Measurements from ENCODE around the gene PIP4K2A. TPM values are rescaled to one million over a fixed set of nuclear protein-coding genes. Genes with fewer than 3 reads are reported as not detected.

The PIP4K2A gene
- total and polyA plus RNA-seq, 5 experiments from 2014 or later = 54.3 to 169 (median 77.5) TPM

GRCh38 chr10:22658745-22659410, 55.5 kb downstream of the PIP4K2A start:
- peaks cover 0 to 1% (median 0%) of the 10 kb centered on the region in 9 donors for H3K9me3 Mint-ChIP-seq
- H3K27ac Mint-ChIP-seq = peak overlapping the region; percentile 73 to 98 (median 96)
- no peak for ATAC-seq
- H3K4me3 Mint-ChIP-seq = peak overlapping the region in 9 of 10 donors; percentile 11 to 82 (median 65)
- H3K4me1 Mint-ChIP-seq = peaks cover 45 to 98% (median 94%) of the 10 kb centered on the region in 4 donors
- peaks cover 0 to 2% (median 0%) of the 10 kb centered on the region in 3 donors for H3K36me3 Mint-ChIP-seq
- POLR2A ChIA-PET = interaction anchor here (1.4 to 9.2 kb wide), 6 partner anchors 9 to 55 kb away, joined by 3 to 98 read pairs (median 10); partner anchors contain the start of gene PIP4K2A
- DNase-seq = no peak
- no peaks in the 10 kb centered on the region for H3K27me3 Mint-ChIP-seq

- Mint-ChIP-seq H3K27me3 (no peaks in the 10 kb centered on the region), H3K27ac (peak overlapping the region; percentile 85 to 98 (median 96)), H3K9me3 (peaks cover 0 to 1% (median 0%) of the 10 kb centered on the region in 9 donors), H3K36me3 (peaks cover 0 to 6% (median 1%) of the 10 kb centered on the region in 3 donors), H3K4me3 (peak overlapping the region; percentile 46 to 84 (median 70)), H3K4me1 (peaks cover 49 to 99% (median 95%) of the 10 kb centered on the region in 4 donors)
- ATAC-seq = no peak
- no peak for DNase-seq
- POLR2A ChIA-PET = interaction anchor here (1.3 to 9.2 kb wide), 7 partner anchors 8 to 56 kb away, joined by 3 to 98 read pairs (median 9); partner anchors contain the start of gene PIP4K2A
These were observed 56.7 kb downstream of the PIP4K2A start for GRCh38 chr10:22657566-22658225.

GRCh38 chr10:22657024-22657423, 57.4 kb downstream of the PIP4K2A start:
- H3K27me3 Mint-ChIP-seq = no peaks in the 10 kb centered on the region
- DNase-seq (no peak), ATAC-seq (no peak)
- peak overlapping the region; percentile 85 to 98 (median 96) for H3K27ac Mint-ChIP-seq
- peaks cover 0 to 1% (median 0%) of the 10 kb centered on the region in 9 donors for H3K9me3 Mint-ChIP-seq
- peaks cover 47 to 99% (median 95%) of the 10 kb centered on the region in 4 donors for H3K4me1 Mint-ChIP-seq
- POLR2A ChIA-PET = interaction anchor here (1.0 to 9.2 kb wide), 5 partner anchors 12 to 57 kb away, joined by 3 to 98 read pairs (median 9); partner anchors contain the start of gene PIP4K2A
- peak overlapping the region; percentile 48 to 84 (median 72) for H3K4me3 Mint-ChIP-seq
- peaks cover 0 to 7% (median 2%) of the 10 kb centered on the region in 3 donors for H3K36me3 Mint-ChIP-seq

- POLR2A ChIA-PET = interaction anchor here (1.1 to 9.2 kb wide), 10 partner anchors 10 to 219 kb away, joined by 3 to 98 read pairs (median 8); partner anchors contain the start of gene PIP4K2A
- Mint-ChIP-seq H3K4me1 (peaks cover 50 to 99% (median 96%) of the 10 kb centered on the region in 4 donors), H3K27me3 (no peaks in the 10 kb centered on the region), H3K27ac (peak overlapping the region; percentile 92 to 98 (median 96)), H3K4me3 (peak overlapping the region; percentile 63 to 84 (median 80)), H3K9me3 (peaks cover 0 to 1% (median 0%) of the 10 kb centered on the region in 9 donors), H3K36me3 (peaks cover 0 to 7% (median 6%) of the 10 kb centered on the region in 3 donors)
- DNase-seq = no peak
- no peak for ATAC-seq
These were observed 58.3 kb downstream of the PIP4K2A start for GRCh38 chr10:22656036-22656435.

GRCh38 chr10:22655312-22655981, 58.9 kb downstream of the PIP4K2A start:
- H3K4me3 Mint-ChIP-seq = peak overlapping the region; percentile 63 to 84 (median 80)
- peaks cover 0 to 1% (median 0%) of the 10 kb centered on the region in 9 donors for H3K9me3 Mint-ChIP-seq
- H3K36me3 Mint-ChIP-seq = peaks cover 0 to 8% (median 7%) of the 10 kb centered on the region in 3 donors
- H3K27ac Mint-ChIP-seq = peak overlapping the region; percentile 92 to 98 (median 96)
- ATAC-seq (peak; percentile 83 to 85), DNase-seq (peak in 9 of 10 donors; percentile 35 to 90 (median 75))
- peaks cover 48 to 99% (median 96%) of the 10 kb centered on the region in 4 donors for H3K4me1 Mint-ChIP-seq
- POLR2A ChIA-PET = interaction anchor here (0.5 to 9.2 kb wide), 15 partner anchors 9 to 219 kb away, joined by 3 to 98 read pairs (median 5); partner anchors contain the start of gene PIP4K2A
- no peaks in the 10 kb centered on the region for H3K27me3 Mint-ChIP-seq

- Mint-ChIP-seq H3K36me3 (peaks cover 0 to 8% (median 6%) of the 10 kb centered on the region in 3 donors), H3K9me3 (peaks cover 0 to 1% (median 0%) of the 10 kb centered on the region in 9 donors), H3K27me3 (no peaks in the 10 kb centered on the region), H3K4me1 (peaks cover 54 to 100% (median 96%) of the 10 kb centered on the region in 4 donors), H3K4me3 (peak overlapping the region; percentile 66 to 88 (median 77)), H3K27ac (peak overlapping the region; percentile 92 to 98 (median 96))
- POLR2A ChIA-PET = interaction anchor here (0.7 to 9.2 kb wide), 5 partner anchors 9 to 52 kb away, joined by 3 to 98 read pairs (median 4); no protein-coding TSS in a partner anchor
- DNase-seq (peak in 6 of 10 donors; percentile 20 to 55 (median 36)), ATAC-seq (peak; percentile 22 to 31)
These were observed 61.3 kb downstream of the PIP4K2A start for GRCh38 chr10:22652988-22653481.

GRCh38 chr10:22651276-22651980, 63.0 kb downstream of the PIP4K2A start:
- ATAC-seq (no peak), DNase-seq (peak in 3 of 10 donors; percentile 22 to 36 (median 29))
- no peaks in the 10 kb centered on the region for H3K27me3 Mint-ChIP-seq
- peaks cover 0 to 8% (median 6%) of the 10 kb centered on the region in 3 donors for H3K36me3 Mint-ChIP-seq
- H3K4me1 Mint-ChIP-seq = peaks cover 57 to 100% (median 96%) of the 10 kb centered on the region in 4 donors
- peak overlapping the region; percentile 52 to 88 (median 74) for H3K4me3 Mint-ChIP-seq
- POLR2A ChIA-PET = interaction anchor here (0.7 to 3.8 kb wide), 10 partner anchors 10 to 334 kb away, joined by 3 to 19 read pairs (median 4); partner anchors contain the start of gene PIP4K2A
- peak overlapping the region; percentile 92 to 98 (median 96) for H3K27ac Mint-ChIP-seq
- H3K9me3 Mint-ChIP-seq = no peaks in the 10 kb centered on the region

GRCh38 chr10:22649994-22650393, 64.4 kb downstream of the PIP4K2A start:
- peaks cover 55 to 96% (median 91%) of the 10 kb centered on the region in 4 donors for H3K4me1 Mint-ChIP-seq
- H3K27me3 Mint-ChIP-seq = no peaks in the 10 kb centered on the region
- POLR2A ChIA-PET = interaction anchor here (0.8 to 3.8 kb wide), 13 partner anchors 8 to 63 kb away, joined by 3 to 19 read pairs (median 5); partner anchors contain the start of gene PIP4K2A
- peaks cover 0 to 8% (median 6%) of the 10 kb centered on the region in 3 donors for H3K36me3 Mint-ChIP-seq
- peak overlapping the region; percentile 92 to 98 (median 97) for H3K27ac Mint-ChIP-seq
- H3K9me3 Mint-ChIP-seq = no peaks in the 10 kb centered on the region
- DNase-seq (no peak), ATAC-seq (no peak)
- peak overlapping the region; percentile 67 to 87 (median 78) for H3K4me3 Mint-ChIP-seq

- no peaks in the 10 kb centered on the region for H3K27me3 Mint-ChIP-seq
- DNase-seq = peak in 1 of 10 donors; percentile 33
- peaks cover 56 to 96% (median 92%) of the 10 kb centered on the region in 4 donors for H3K4me1 Mint-ChIP-seq
- peak; percentile 34 to 36 for ATAC-seq
- no peaks in the 10 kb centered on the region for H3K9me3 Mint-ChIP-seq
- H3K36me3 Mint-ChIP-seq = peaks cover 0 to 8% (median 6%) of the 10 kb centered on the region in 3 donors
- POLR2A ChIA-PET = interaction anchor here (0.8 to 3.8 kb wide), 12 partner anchors 9 to 64 kb away, joined by 3 to 19 read pairs (median 4); partner anchors contain the start of gene PIP4K2A
- H3K27ac Mint-ChIP-seq = peak overlapping the region; percentile 92 to 98 (median 97)
- H3K4me3 Mint-ChIP-seq = peak overlapping the region; percentile 67 to 87 (median 78)
These were observed 65.0 kb downstream of the PIP4K2A start for GRCh38 chr10:22649390-22649841.

- ATAC-seq (no peak), DNase-seq (no peak)
- POLR2A ChIA-PET = interaction anchor here (0.8 to 3.8 kb wide), 7 partner anchors 9 to 64 kb away, joined by 3 to 19 read pairs (median 4); partner anchors contain the start of gene PIP4K2A
- Mint-ChIP-seq H3K9me3 (no peaks in the 10 kb centered on the region), H3K4me3 (peak overlapping the region; percentile 40 to 87 (median 74)), H3K36me3 (peaks cover 0 to 8% (median 6%) of the 10 kb centered on the region in 3 donors), H3K4me1 (peaks cover 62 to 96% (median 94%) of the 10 kb centered on the region in 4 donors), H3K27ac (peak overlapping the region; percentile 80 to 98 (median 96)), H3K27me3 (no peaks in the 10 kb centered on the region)
These were observed 65.8 kb downstream of the PIP4K2A start for GRCh38 chr10:22648547-22648961.

Data from naive thymus-derived CD8-positive, alpha-beta T cell (primary cell).